Femur (tissue), 1 donor: Measurements from ENCODE around the gene EXD3.
"Not testable (repeated sequence)": the region's sequence is repeated elsewhere in the genome, so short reads cannot be mapped to it uniquely, and the experiment has no call there.

Experiments
- DNase-seq: peaks from one replicate; pipeline ENCODE4 v3.0.0-alpha.2; 2017

Gene EXD3, protein sequence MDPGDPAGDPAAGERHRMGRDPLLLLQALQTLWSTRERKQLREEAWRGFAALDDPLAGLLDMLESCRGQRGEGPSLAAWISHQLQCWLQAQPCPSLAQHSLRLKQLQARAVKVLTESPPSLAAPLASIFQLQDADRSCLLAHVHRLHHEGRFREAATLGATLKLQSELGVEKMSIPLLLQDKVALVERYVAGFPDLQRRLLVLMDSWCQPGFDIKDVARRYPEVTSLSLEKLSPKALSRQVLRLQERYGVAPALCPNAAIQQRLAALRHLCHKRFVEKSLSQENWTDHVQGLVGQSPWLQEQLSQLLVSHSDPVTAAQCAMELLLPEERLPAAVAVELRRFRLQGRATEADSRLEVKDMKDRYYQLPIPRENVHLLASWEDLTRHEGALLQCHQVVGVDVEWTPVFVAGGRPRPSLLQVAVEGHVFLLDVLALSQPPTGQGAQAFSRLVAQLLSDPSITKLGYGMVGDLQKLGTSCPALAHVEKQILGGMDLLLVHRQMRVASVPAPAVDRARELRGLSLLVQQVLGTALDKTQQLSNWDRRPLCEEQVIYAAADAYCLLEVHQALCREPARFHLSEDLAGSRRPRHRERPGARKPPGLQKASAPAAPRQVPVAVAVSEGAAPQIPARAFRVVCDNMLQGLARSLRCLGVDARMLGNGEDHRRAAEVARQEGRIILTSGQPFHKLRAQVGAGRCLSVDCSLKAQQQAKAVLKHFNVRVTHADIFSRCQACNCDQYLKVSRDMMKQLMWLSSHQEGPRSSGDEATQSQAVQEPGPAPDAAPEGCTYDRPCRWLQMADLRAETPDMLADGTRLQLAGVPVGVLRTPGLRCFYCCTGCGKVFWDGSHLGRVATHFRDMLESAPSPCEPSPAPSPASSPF

DNA sequence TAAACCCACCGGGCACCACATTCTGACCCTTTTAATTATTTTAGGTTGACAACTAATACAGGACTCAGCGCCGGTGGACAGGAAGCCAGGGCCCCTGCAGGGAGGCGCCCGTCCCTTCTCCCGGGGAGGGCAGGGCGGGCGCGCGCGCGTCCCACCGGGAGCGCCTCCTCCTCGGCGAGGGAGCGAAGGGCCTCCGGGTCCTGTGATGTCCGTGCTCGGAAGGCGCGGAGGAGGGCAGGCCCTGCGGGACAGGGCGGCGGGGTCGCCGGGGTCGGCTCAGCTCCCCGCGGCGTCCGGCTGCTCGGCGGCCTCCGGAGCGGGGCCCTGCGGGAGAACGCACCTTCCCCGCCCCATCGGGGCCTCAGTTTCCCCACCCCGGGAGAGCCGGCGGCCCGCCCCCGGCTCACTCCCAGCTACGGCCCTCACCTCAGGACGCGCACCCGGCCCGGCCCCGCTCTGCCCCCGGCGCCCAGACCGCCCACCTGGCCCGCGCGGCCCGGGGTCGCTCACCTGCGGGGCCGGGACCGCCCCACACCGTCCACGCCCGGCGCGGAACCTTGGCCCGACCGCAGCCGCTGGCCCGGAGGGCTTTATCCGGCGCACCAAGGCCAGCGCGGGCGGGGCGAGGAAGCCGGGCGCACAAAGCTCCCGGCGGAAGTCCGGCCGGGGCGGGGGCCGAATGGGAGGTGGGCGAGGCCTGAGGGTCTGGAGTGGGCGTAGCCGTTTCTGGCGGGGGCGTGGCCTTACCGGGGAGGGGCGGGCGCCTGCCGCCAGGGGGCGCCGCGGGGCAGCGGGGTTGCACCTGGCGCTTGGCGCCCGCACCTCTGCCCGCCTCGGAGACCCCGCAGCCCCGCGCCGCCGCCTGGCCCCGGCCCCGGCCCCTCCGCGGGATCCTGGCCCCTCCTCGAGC, at the start of gene EXD3, which contains the start of gene NOXA1:
TSS of gene EXD3 (minus strand) at position 559 of the 910 bp plus-strand sequence. CDS start 27,805 bp downstream, outside the sequence.
TSS of gene NOXA1 (plus strand) at position 790 of the 910 bp plus-strand sequence. CDS start 137 bp downstream, outside the sequence.
- DNase-seq = peak; percentile 94

DNA sequence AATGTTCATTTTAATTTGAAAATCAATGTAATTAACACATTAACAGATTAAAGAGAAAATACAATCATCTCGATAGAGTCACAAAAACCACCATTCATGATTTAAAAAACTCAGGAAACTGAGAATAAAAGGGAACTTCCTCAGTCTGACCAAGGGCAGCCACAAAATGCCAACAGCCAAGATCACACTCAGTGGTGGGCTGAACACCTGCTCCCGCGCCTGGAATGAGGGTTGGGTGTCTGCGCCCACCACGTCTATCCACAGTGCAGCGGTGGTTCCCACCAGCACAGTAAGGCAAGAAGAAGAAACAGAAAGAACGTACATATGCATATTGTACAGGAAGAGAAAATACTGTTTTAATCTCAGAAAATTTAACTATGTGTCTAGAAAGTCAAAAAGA, 47.8 kb upstream of the EXD3 start:
- no peak for DNase-seq

DNA sequence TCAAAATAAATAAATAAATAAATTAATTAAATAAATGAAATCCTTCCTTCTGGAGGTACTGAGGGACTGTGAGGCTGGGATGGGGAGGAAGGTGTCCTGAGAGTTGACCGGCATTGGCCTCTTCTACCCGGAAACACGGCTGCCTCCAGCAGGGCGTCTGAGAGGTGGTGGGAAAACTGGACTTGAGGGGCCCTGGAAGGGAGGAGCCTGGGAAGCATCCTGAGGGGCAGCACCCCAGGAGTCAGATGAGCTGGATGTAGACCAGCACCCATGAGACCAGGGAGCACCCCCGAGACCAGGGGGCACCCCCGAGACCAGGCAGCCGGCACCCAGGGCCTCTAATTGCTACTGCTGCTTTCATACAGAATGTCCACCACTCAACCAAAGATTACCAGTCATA, 44.9 kb upstream of the EXD3 start:
- no peak for DNase-seq

DNA sequence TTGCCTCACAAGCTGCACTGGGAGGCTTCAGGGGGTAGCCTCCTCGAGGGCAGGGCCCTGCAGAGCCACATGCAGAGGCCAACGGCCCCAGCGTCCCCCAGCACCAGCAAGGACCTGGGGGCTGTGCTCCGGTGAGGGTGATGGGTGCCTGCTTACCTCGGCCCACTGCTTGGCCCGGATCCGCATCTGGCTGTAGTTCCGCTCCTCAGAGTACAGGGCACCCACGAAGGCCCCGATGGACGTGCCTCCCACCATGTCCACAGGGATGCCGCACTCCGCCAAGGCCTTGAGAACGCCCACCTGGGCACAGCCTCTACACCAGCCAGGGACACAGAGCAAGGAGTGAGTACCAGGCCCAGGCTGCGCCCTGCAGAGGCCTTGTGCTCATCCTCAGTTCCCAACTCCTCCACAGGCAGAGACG, 44.2 kb upstream of the EXD3 start:
- peak; percentile 11 for DNase-seq

DNA sequence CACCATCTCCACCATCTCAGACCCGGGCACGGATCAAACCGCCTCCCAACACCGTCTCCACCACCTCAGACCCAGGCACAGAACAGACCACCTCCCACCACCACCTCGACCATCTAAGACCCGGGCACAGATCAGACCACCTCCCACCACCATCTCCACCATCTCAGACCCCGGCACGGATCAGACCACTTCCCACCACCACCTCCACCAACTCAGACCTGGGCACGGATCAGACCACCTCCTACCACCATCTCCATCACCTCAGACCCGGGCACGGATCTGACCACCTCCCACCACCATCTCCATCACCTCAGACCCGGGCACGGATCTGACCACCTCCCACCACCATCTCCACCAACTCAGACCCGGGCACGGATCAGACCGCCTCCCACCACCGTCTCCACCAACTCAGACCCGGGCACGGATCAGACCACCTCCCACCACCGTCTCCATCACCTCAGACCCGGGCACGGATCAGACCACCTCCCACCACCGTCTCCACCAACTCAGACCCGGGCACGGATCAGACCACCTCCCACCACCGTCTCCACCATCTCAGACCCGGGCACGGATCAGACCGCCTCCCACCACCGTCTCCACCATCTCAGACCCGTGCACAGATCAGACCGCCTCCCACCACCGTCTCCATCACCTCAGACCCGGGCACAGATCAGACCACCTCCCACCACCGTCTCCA, 43.6 kb upstream of the EXD3 start:
- DNase-seq = not testable (repeated sequence)

DNA sequence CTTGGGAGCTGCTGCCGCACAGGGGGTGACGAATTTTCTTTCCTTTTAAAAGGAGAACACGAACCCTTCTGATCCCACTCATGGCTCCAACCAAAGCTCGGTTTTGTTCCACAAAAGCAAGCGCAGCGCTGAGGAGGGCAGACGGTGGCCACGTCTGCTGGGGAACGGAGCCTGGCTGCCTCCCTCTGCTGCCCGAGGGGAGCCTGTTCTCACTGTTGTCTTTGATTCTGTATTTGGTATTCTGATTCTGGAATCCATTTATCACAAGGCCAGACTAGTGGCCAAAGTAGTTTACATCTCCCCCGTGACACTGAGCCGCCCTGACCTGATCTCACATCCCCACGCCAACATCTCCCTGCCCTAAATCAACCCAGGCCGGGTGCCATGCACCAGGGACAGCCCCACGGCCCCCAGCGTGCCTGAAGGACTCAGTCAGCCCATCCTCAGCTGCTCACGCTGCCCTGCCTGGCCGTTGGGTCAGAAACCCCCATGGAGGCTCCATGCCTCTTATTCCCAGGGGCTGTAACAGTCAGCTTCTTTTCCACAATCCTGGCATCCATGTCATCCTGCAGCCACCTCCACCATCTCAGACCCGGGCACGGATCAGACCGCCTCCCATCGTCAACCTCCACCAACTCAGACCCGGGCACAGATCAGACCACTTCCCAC, 42.9 kb upstream of the EXD3 start:
- DNase-seq = no peak

DNA sequence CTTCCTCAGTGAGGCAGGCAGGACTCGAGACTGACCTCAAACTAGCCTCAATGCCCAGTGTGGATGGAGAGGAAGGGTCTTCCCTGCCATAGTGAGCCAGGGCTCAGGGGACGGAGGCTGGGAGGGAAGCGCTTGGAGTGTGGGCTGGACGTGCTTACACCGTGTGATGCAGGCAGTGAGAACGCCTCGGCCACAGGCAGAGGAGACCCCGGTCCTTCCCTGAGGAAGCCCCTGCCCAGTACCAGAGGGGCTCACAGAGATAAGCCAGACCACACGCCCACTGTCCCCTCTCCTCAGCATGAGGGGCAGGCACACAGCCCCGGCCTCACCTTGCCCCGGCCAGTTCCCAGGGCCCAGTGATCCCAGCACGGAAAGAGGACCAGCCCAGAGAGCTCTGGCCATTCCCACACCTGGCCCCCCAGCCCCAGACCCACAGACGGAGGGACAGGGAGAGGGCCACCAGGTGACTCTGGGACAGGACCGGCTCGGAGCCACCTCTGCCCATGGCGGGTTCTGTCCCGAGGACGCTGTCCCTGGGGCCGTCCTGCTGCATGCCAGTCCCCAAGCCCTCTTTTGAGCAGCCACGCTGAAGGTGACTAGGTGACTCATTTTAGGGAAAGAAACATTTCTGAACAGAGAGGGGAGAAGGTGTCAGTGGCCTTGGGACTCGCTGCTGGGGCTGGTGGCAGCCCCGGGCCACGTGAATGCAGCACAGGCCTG, 42.2 kb upstream of the EXD3 start:
- DNase-seq = no peak

DNA sequence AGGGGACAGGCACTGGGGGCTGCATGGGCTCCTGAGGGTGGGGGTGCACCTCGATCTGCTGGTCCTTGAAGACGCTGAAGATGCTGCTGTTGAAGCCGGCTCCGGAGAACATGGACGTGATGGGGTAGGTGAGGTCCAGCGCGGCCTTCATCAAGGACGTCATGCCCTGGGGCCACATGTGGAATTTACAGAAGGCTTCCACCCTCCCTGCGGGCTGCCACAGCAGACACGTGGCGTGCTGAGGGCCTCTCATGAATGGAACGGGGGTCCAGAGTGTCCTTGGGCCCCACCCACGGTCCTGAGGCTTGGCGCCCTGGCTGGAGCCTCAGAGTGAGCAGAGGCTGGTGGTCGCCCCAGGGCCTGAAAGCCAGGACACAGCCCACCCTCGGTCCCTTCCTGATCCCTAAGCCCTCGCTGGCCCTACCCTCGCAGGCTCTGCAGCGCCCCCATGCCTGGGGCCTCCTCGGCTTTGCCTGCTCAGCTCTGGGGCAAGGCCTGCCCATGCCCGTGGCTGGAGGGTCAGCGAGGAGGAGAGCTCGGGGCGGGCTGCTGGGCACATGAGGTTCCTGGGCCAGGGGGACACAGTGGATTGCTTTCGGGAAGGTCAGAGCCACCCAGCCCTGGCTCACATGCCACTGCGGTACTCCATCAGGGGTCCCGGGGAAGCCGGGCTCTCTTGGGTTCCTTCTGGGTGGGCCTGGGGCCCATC, 41.5 kb upstream of the EXD3 start:
- DNase-seq = no peak

DNA sequence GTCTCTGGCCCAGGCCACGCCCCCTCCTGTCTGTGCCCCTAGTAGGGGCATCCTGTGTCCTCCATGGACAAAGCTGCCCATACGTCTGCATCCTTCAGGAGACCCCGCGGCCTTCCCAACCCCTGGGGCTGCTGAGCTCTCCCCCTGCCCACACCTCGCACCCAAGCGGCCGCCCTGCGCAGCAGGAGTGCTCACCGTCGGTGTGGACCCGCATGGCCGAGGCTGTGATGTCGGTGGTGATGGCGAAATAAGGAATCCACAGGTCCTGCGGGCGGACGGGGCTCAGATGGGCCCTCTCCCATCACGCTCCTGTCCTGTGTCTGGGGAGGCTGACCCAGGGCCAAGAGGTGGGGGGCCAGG, 40.9 kb upstream of the EXD3 start:
- DNase-seq = no peak

DNA sequence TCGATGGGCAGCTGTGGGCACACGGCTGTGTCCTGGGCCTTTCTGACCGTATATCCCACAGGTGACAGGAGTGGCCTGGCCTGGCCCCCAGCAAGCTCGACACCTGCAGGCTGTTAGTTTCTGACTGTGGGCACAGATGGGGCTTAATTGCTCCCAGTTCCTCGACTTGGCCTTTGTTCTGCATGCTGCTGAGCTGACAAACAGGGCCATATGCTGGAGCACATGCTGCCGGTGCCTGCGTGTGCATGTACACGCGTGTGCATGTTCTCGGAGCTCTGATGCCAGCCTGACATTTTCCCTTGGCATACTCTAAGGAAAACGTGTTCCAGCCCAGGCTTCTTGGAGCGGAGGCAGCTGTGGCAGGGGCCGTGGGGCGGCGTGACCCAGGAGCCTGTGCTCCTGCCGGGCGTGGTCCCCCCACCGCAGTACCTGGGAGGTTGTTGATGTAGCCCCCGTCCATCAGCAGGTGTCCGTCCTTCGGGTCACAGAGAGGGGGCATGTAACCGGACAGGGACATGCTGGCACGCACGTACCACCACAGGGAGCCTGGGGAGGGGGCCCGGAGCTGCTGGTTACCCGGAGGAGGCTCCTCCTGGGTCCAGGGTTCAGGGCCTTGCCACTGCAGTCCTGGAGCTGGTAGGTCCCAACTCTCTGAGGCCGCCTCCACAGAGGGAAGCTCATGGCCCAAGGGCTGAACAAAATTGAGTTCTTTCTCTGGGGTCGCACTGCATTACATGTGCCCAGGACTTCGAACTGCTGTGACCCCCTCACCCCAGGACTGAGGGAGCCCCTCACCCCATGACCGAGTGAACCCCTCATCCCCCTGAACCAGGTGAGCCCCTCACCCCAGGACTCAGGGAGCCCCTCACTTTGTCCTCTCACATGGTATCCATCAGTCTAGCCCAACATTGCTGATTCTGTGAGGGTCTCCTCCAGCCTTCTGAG, 40.3 kb upstream of the EXD3 start:
- DNase-seq = no peak

DNA sequence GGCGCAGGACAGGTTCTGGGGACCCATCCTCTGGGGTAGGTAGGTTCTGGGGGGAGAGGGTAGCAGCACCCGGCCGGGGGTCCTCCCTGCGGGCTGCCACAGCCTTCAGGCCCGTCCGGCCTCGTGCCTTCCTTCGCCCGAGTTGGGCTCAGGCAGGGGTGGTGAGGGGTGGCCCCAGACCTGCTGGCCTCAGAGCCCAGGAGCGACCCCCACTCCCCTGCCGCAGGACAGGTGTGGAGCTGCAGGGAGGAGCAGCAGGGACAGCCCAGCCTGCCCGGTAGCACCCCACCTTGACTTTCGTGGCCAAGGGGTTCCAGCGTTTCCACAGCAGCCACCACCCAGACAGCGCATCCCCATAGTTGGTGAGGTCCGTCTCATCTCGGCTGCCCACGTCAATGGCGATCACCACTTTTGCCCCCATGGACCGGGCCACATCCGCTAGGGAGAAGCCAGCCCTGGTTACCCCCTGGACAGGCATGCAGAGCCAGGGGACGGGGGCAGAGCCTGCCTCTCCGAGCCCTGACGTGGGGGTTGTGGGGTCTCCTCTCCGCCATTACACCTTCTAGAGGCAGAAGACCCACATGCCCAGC, 39.5 kb upstream of the EXD3 start:
- peak; percentile 23 for DNase-seq

DNA sequence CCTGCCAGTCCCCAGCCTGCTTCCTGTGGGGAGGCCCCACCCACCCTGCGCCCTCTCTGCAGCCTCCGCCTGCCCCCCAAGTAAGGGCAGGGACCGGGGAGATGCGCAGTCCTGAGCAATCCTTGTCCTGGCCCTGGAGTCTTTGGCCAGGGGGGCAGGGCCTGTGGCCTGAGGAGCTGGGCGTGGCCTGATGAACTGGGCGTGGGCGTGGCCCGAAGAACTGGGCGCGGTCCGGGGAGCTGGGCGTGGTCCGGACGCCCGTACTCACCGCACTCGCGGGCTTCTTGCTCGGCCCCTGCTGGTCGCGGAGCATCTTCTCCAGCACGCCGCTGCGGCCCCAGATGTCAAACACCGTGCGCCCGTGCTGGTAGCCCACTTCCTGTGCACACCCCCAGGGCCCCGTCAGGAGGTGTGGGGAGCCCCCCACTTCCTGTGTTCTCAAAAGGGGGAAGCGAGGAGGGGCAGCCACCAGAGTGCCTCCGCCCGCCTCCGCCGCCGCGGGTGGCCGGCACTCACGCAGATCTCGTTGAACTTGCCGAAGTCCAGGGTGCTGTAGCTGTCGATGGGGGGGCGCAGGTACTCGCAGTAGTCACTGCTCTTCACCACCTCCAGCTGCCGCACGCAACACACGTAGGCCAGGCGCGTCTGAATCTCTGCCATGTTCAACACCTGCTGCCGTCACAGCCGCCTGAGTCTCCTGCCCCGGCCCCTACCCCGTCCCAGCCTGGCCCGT, 38.9 kb upstream of the EXD3 start:
- peak; percentile 44 for DNase-seq

DNA sequence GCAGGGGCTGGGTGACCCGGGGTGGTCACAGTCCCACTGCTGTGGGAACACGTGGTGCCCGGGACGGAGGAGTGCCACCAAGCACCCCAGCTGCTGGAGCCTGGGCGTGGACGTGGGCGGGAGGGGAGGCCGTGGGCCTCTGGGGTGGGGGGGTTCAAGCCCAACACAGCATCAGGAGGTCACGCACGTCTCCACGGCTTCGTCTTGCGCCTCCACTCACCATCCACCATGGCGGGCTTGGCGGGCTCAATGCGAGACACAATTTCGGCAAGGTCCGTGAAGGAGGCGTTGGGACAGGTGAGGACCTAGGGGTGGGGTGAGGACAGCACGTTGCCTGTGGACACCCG, 38.3 kb upstream of the EXD3 start:
- peak; percentile 22 for DNase-seq

DNA sequence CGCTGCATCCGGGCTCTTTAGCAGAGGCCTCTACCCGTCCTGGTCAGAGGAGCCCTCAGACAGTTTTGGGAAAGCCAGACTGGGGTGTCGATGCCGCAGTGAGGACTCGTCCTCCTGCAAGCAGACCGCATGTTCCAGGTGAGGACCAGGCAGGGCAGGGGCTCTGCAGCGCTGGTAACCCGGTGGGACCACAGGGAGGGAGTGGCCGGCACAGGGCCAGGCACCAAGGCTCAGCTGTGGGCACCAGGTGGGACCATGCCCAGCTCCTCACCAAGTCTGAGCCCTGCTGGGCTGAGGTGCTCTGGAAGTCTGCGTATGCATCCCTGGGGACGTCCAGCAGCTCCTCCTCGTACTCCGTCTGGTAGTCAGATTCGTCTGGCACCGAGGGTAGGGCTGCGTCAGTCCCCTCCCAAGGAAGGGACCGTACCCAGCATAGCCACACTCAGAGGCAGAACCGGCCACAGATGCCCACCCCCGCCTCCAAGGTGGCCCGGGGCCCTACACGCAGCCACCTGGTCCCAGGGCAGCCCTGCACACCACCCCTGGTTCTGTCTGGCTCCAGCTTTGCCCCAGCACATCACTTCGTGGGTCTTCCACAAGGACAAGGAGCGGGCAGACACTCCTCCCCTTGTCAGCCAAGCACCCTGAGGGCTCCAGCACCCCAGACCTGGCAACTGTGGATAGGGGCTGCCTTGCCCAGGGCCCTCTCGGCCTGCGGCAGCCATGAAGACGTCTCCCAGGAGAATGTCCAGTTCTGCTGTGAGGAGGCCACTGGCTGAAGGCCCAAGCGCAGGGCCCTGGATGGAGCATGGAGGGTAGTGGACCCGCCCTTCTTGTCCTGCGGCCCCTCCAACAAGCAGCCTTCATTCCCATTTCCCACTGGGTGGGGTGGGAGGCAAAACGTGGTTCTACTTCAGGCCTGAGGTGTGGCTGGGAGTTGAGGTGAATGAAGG, 37.7 kb upstream of the EXD3 start:
- DNase-seq = peak; percentile 29

DNA sequence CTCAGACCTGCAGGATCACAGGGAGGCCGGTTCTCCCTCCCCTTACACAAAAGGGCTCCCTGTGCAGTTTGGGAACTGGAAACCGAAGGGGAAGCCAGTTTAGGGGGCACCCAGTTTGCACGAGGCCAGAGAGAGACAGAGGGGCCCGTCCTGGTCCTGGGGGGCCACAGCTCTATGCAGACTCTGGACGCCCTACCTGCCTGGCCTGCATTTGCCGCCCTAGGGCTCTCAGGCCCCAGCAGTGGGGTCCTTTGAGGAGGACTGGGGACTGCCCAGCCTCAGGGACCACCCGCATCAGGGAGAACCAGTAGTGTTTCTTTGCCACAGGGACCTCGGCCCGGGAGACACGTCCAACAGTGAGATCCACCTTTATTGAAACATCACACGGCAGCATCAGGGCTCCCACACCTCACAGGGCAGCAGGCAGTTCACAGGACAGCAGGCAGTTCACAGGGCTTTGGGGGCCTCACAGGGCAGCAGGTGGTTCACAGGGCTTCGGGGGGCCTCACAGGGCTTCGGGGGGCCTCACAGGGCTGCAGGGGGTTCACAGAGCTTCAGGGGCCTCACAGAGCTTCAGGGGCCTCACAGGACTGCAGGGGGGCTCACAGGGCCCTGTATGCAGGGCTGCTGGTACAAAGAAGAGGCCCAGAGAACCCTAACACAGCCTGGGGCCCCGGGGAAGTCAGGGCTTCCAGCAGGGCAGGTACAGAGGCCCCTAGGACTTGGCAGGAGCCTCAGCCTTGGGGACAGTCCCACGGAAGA, 36.8 kb upstream of the EXD3 start:
- peak; percentile 30 for DNase-seq

DNA sequence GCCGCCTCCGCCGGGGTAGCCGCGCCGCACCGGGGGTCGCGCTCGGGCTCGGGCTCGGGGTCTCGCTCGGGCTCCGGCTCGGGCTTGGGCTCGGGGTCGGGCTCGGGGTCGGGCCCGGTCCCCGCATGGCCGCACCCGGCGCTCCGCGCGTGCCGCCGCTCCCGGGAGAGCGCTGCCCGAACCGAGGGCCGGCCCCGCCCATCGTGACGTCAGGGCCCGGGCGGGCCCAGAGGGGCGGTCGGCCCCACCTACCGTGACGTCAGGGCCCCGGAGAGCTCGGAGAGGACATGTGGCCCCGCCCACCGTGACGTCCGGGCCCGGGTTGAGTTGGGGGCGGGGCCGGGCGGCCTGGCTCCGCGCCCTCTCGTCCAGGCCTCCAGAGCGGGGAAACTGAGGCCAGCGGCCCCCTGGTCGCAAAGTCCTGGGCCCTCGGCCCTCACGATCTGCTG, 36.2 kb upstream of the EXD3 start, which contains the start of gene NSMF:
TSS of gene NSMF (minus strand) at position 183 of the 449 bp plus-strand sequence. CDS start 232 bp downstream, outside the sequence.
- peak; percentile 95 for DNase-seq
